RWPE2 (cell line): ENCODE data around the gene CYP1A1.
A peak's percentile ranks its signal among the peaks of the same experiment; 100 is the strongest.
"Not testable (repeated sequence)": the region's sequence is repeated elsewhere in the genome, so short reads cannot be mapped to it uniquely, and the experiment has no call there.

Experiments
- ATAC-seq: fragments of 200-7000 bp; cut with Tn5 transposase; 3 replicates; pipeline ENCODE4 v1.9.1; 2021; ENCODE audit warnings: low read depth
- DNase-seq: peaks from one replicate; pipeline ENCODE4 v3.0.0-alpha.2; 2020; ENCODE audit warnings: low spot score
- H3K27ac ChIP-seq: fragments of 450-650 bp; 2 replicates; pipeline ENCODE4 v1.5.1; 2017; ENCODE audit warnings: mild to moderate bottlenecking; ENCODE audit not compliant: poor library complexity, severe bottlenecking
- H3K27me3 ChIP-seq: fragments of 250-450 bp; sonication (Bioruptor Pico); 2 replicates; pipeline ENCODE4 v1.5.1; 2021; ENCODE audit warnings: mild to moderate bottlenecking, moderate library complexity; ENCODE audit not compliant: insufficient read depth, poor library complexity, severe bottlenecking
- H3K36me3 ChIP-seq: fragments of 250-450 bp; sonication (Bioruptor Pico); 2 replicates; pipeline ENCODE4 v1.5.1; 2020; ENCODE audit warnings: low read depth, mild to moderate bottlenecking, moderate library complexity
- H3K4me1 ChIP-seq: fragments of 250-450 bp; sonication (Bioruptor Pico); 2 replicates; pipeline ENCODE4 v1.5.1; 2021; ENCODE audit warnings: mild to moderate bottlenecking, moderate library complexity; ENCODE audit not compliant: insufficient read depth, poor library complexity, severe bottlenecking
- H3K4me3 ChIP-seq: fragments of 250-450 bp; sonication (Bioruptor Pico); 2 replicates; pipeline ENCODE4 v1.5.1; 2021; ENCODE audit warnings: mild to moderate bottlenecking, moderate library complexity; ENCODE audit not compliant: severe bottlenecking
- H3K9me3 ChIP-seq: fragments of 250-450 bp; sonication (Bioruptor Pico); 2 replicates; pipeline ENCODE4 v1.5.1; 2021; ENCODE audit warnings: mild to moderate bottlenecking, moderate library complexity; ENCODE audit not compliant: severe bottlenecking
- TF ChIP-seq, protein P1 (sequence below): fragments of 450-650 bp; IDR thresholded peaks from one replicate; pipeline ENCODE4 v1.5.1; 2017; ENCODE audit warnings: mild to moderate bottlenecking, moderate library complexity; ENCODE audit not compliant: poor library complexity, severe bottlenecking

Gene CYP1A1

GRCh38 chr15:74730619-74731316, 5.4 kb upstream of the CYP1A1 start:
- DNase-seq (no peak), ATAC-seq (no peak)
- Histone ChIP-seq H3K4me3 (no peak overlapping the region), H3K4me1 (no peaks in the 10 kb centered on the region), H3K9me3 (no peaks in the 10 kb centered on the region), H3K27ac (no peak overlapping the region), H3K27me3 (peaks cover 10% of the 10 kb centered on the region), H3K36me3 (no peaks in the 10 kb centered on the region)
- TF ChIP-seq, protein P1, sequence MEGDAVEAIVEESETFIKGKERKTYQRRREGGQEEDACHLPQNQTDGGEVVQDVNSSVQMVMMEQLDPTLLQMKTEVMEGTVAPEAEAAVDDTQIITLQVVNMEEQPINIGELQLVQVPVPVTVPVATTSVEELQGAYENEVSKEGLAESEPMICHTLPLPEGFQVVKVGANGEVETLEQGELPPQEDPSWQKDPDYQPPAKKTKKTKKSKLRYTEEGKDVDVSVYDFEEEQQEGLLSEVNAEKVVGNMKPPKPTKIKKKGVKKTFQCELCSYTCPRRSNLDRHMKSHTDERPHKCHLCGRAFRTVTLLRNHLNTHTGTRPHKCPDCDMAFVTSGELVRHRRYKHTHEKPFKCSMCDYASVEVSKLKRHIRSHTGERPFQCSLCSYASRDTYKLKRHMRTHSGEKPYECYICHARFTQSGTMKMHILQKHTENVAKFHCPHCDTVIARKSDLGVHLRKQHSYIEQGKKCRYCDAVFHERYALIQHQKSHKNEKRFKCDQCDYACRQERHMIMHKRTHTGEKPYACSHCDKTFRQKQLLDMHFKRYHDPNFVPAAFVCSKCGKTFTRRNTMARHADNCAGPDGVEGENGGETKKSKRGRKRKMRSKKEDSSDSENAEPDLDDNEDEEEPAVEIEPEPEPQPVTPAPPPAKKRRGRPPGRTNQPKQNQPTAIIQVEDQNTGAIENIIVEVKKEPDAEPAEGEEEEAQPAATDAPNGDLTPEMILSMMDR: no peak

GRCh38 chr15:74729372-74729771, 4.0 kb upstream of the CYP1A1 start:
- H3K4me1 ChIP-seq, ATAC-seq, H3K27me3 ChIP-seq, H3K36me3 ChIP-seq, H3K4me3 ChIP-seq, H3K9me3 ChIP-seq, DNase-seq, H3K27ac ChIP-seq: not testable (repeated sequence)

DNA sequence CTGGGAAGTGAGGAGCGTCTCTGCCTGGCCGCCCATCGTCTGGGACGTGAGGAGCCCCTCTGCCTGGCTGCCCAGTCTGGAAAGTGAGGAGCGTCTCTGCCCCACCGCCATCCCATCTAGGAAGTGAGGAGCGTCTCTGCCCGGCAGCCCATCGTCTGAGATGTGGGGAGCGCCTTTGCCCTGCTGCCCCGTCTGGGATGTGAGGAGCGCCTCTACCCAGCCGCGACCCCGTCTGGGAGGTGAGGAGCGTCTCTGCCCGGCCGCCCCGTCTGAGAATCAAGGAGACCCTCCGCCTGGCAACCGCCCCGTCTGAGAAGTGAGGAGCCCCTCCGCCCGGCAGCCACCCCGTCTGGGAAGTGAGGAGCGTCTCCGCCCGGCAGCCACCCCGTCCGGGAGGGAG, 3.4 kb upstream of the CYP1A1 start:
- DNase-seq: peak; percentile 55
- H3K4me3 ChIP-seq, ATAC-seq, H3K36me3 ChIP-seq, H3K4me1 ChIP-seq, H3K27ac ChIP-seq, H3K9me3 ChIP-seq, H3K27me3 ChIP-seq: not testable (repeated sequence)

- Histone ChIP-seq H3K4me3 (no peak overlapping the region), H3K4me1 (no peaks in the 10 kb centered on the region)
- peak; percentile 38 for DNase-seq
Measured at GRCh38 chr15:74727727-74728126, 2.4 kb upstream of the CYP1A1 start.

DNA sequence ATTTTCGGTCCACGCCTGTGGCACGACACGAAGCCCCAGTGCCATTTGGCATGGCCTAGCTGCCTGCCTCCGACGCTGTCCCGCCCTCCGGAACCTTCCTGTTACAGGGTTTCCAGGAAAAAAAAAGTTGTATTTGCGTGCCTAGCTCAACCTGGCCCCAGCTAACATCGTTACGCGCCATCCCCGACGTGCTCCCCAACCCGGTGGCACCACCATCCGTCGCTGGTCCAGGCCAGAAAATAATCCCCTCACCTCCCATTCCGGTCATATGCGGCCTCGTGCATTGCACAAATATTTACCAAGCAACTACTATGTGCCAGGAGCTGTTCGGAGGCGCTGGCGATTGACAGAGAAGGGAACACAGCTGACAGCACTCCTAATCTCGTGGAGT, 1.4 kb upstream of the CYP1A1 start:
- Histone ChIP-seq H3K9me3 (no peaks in the 10 kb centered on the region), H3K36me3 (no peaks in the 10 kb centered on the region), H3K4me1 (no peaks in the 10 kb centered on the region), H3K4me3 (peak overlapping the region; percentile 47), H3K27ac (no peak overlapping the region), H3K27me3 (peaks cover 10% of the 10 kb centered on the region)
- DNase-seq (no peak), ATAC-seq (no peak)
- TF ChIP-seq, protein P1: no peak

More at GRCh38 chr15:74727727-74728126, 2.4 kb upstream of the CYP1A1 start:
- ATAC-seq: no peak
- TF ChIP-seq, protein P1: no peak
- no peak overlapping the region for H3K27ac ChIP-seq
- no peaks in the 10 kb centered on the region for H3K9me3 ChIP-seq
- peaks cover 10% of the 10 kb centered on the region for H3K27me3 ChIP-seq
- H3K36me3 ChIP-seq: no peaks in the 10 kb centered on the region
